Fibroblast of skin of scalp (primary cell): ENCODE data around the gene MACROD2.

ENCODE experiments used
- DNase-seq: peaks from one replicate; pipeline ENCODE4 v3.0.0-alpha.2; 2013

MACROD2 gene

GRCh38 chr20:14717134-14717999 lies 722.1 kb downstream of the MACROD2 start:
- DNase-seq = no peak

GRCh38 chr20:14720251-14720650 lies 724.9 kb downstream of the MACROD2 start:
- DNase-seq = no peak

- no peak for DNase-seq
Observed at GRCh38 chr20:14721926-14722452, 726.7 kb downstream of the MACROD2 start.

- no peak for DNase-seq
Observed at GRCh38 chr20:14723614-14724013, 728.3 kb downstream of the MACROD2 start.

- no peak for DNase-seq
Observed at GRCh38 chr20:14724036-14724435, 728.7 kb downstream of the MACROD2 start.

- DNase-seq = no peak
Observed at GRCh38 chr20:14724468-14724867, 729.2 kb downstream of the MACROD2 start.

GRCh38 chr20:14726591-14726990 lies 731.3 kb downstream of the MACROD2 start:
- no peak for DNase-seq

DNA sequence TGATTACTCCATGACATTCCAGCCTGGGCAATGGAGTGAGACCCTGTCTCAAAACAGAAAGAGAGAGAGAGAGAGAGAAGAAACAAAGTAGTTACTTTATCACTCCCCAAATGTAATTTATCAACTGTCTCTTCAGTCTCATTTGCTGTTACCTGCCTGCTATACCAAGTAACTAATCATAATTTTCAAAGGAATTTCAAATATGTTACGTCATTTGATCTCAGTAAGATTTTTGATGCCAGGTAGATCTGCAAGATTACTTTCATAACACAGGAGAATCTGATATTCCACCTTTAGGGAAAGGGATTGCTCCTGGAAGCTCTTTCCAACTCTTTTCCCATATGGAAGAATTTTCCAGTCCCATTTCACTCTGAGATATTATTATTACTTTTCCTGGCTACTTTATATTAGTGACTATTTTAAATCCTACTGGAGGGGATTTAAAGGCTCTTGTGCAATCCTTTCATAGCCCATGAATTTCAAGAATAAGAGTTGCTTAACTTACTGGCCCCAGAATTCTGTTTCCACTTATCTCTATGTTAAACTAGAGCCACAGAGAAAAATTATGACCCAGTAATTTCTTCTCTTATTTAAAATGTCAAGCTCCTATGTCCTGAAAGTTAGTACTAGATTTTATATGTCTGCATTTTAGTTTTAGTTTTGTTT lies 732.3 kb downstream of the MACROD2 start:
- no peak for DNase-seq

- no peak for DNase-seq
Observed at GRCh38 chr20:14729390-14729789, 734.1 kb downstream of the MACROD2 start.

- no peak for DNase-seq
Observed at GRCh38 chr20:14732343-14732742, 737.0 kb downstream of the MACROD2 start.

- DNase-seq = no peak
Observed at GRCh38 chr20:14732996-14733395, 737.7 kb downstream of the MACROD2 start.

GRCh38 chr20:14740380-14740779 lies 745.1 kb downstream of the MACROD2 start:
- no peak for DNase-seq

GRCh38 chr20:14741616-14742015 lies 746.3 kb downstream of the MACROD2 start:
- no peak for DNase-seq

GRCh38 chr20:14744723-14745122 lies 749.4 kb downstream of the MACROD2 start:
- no peak for DNase-seq

DNA sequence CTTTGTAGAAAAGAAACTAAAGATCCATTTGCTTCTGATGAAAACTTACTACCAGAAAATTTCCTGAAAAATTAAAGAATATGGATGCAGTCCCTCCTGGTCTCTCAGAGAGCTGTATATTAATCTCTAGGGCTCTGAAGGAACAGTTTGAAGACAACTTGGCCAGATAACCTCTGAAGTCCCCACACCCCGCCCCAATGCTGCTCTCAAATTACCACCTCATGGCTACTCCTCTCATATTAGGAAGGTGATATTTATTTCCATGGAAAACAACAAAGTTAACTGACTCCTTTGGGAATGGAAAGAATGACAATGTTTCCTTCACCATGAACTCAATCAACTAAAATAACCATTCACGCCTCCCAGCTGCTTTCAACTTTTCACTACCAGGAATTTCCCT lies 750.5 kb downstream of the MACROD2 start:
- DNase-seq = no peak

- DNase-seq = no peak
Observed at GRCh38 chr20:14751191-14751590, 755.9 kb downstream of the MACROD2 start.

DNA sequence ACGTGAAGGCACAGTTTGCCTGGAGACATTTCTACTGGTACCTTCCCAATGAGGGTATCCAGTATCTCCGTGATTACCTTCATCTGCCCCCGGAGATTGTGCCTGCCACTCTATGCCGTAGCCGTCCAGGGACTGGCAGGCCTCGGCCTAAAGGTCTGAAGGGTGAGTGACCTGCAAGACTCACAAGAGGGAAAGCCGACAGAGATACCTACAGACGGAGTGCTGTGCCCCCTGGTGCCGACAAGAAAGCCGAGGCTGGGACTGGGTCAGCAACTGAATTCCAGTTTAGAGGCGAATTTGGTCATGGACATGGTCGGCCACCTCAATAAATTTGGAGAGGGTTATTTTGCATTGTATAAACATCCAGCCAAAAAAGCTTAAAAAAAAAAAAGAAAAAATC lies 762.4 kb downstream of the MACROD2 start:
- DNase-seq = no peak

DNA sequence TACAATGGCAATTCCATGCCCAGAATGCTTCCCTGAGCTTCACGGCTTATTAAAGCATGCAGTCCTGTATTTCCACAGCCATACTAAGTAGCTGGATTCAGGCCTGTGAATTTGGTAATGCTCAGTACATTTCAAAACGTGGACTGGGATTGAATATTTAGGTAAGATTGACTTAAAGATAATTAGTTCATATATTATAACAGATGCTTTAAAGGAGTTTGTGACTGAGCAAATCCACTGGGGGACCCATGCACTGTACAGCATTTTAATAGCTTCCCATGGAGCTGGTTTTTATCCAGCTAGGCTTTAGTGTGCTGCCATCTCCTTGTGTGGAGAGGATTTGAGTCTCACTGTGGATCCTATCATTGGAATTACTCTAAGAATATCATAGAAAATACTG lies 763.0 kb downstream of the MACROD2 start:
- DNase-seq = no peak

DNA sequence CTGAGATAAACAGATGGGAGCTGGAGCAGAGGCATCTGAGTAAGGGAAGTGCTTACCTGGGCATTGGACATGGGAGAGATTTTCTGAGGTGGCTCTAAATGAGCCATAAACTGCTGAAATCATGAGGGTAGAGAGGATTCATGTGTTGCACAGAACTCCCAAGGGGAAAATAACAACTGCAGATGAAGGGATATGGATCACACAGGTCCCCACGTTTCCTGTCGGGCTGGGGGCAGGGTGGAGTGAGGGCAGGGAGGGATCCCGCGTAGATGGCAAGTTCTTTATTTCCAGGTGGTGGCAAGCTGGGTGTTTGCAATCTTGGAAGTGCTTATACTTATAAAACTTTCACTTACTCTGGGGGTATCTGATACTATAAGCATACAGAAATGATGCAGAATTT lies 764.7 kb downstream of the MACROD2 start:
- no peak for DNase-seq

- DNase-seq = no peak
Observed at GRCh38 chr20:14761903-14762302, 766.6 kb downstream of the MACROD2 start.

GRCh38 chr20:14764511-14765369 lies 769.4 kb downstream of the MACROD2 start:
- no peak for DNase-seq

DNA sequence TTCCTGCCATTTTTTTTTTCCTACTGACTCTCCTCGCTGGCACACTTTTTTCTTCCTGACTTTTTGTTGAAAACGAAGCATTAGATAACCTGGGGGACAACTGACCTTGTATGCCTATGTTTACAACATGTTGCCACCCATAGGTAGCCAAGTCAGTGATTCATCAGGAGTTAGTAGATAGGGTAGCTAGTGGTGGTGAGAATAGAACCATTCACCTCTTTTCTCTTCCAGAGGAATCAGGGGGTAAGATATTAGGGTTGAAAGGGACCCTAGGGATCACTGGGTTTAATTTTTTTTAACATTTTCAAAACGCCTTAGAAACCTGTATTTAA lies 770.0 kb downstream of the MACROD2 start:
- no peak for DNase-seq

GRCh38 chr20:14773486-14773885 lies 778.2 kb downstream of the MACROD2 start:
- no peak for DNase-seq
